HG03039 (cell line): ENCODE measurements around the gene CFAP410.

Experiments used
- ATAC-seq: cut with Tn5 transposase; IDR thresholded peaks from one replicate; pipeline ENCODE4 v1.9.1; 2021; ENCODE audit warnings: mild to moderate bottlenecking, moderate library complexity; ENCODE audit not compliant: unreplicated experiment

The CFAP410 gene

GRCh38 chr21:44338971-44339910 is at the start of gene CFAP410:
Gene CFAP410, minus strand, starts transcription at chr21:44339390. Its CDS starts 196 bp downstream, at chr21:44339194.
- ATAC-seq = peak; percentile 74

- no peak for ATAC-seq
Measured at GRCh38 chr21:44384968-44385367, 45.8 kb upstream of the CFAP410 start.

- ATAC-seq = no peak
Measured at GRCh38 chr21:44383216-44383615, 44.0 kb upstream of the CFAP410 start.

DNA sequence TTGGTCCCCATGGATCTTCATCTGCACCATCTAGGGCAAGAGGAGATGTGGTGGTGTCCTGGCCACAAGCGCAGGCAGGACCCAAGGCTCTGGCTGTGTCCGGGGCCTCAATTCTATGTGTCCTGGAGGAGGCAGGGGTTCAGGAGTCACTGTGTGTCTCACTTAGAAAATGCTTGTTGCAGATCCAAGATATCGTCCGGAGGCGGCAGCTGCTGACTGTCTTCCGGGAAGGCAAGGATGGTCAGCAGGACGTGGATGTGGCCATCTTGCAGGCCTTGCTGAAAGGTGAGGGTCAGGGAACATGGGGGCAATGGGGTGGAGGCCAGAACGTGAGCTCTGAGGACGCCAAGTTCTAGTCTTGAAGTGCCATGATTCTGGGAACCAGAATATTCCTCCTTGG is 43.3 kb upstream of the CFAP410 start:
- no peak for ATAC-seq

DNA sequence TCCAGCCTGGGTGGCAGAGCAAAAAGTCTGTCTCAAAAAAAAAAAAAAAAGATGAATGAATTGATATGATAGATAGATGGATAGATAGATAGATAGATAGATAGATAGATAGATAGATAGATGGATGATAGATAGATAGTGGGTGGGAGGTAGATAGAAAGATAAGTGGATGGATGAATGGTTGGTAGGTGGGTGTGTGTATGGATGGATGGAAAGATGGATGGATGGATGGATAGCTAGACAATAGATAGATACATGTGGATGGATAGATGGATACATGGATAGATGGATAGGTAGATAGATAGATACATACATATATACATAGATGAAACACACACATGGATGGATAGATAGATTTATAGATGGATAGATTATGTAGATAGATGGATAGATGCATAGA is 42.7 kb upstream of the CFAP410 start:
- ATAC-seq = no peak

GRCh38 chr21:44380876-44381275 is 41.7 kb upstream of the CFAP410 start:
- no peak for ATAC-seq

GRCh38 chr21:44379991-44380865 is 41.0 kb upstream of the CFAP410 start:
- no peak for ATAC-seq

GRCh38 chr21:44379515-44379848 is 40.3 kb upstream of the CFAP410 start:
- ATAC-seq = no peak

DNA sequence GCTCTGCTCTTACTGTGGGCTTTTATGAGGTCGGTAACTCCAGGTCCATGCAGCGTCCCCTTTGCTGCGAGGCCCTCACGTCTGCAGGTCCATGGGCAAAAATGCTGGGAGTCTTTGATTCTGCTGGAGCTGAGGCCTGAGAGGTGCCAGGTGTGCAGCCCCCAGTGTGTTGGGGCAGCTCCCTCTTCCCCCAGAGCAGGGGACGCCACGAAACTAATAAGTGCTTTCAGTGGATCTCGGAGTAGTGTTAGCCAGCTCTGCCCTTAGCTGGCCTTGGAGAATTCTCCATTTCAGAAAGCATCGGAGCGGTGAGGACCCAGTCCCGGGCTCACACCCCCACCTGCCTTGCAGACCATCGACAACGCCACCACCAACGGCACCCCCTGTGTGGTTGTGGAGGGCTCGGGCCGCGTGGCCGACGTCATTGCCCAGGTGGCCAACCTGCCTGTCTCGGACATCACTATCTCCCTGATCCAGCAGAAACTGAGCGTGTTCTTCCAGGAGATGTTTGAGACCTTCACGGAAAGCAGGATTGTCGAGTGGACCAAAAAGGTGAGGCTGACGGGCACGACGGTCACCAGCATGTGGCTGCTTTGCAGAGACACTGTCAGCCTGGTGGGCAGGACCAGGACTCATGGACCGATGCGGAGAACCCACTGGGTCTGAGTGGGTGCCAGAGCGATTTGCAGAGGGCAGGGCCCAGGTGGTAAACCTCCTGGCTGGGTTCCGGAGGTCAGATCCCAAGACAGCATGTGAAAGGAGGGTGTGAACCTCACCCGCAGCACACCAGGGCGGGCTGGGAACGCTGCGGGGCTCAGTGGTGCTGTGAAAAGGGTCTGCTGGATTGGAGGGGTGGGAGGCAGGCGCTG is 39.7 kb upstream of the CFAP410 start:
- no peak for ATAC-seq

GRCh38 chr21:44377922-44378645 is 38.9 kb upstream of the CFAP410 start:
- ATAC-seq = no peak

- no peak for ATAC-seq
Measured at GRCh38 chr21:44377201-44377921, 38.2 kb upstream of the CFAP410 start.

DNA sequence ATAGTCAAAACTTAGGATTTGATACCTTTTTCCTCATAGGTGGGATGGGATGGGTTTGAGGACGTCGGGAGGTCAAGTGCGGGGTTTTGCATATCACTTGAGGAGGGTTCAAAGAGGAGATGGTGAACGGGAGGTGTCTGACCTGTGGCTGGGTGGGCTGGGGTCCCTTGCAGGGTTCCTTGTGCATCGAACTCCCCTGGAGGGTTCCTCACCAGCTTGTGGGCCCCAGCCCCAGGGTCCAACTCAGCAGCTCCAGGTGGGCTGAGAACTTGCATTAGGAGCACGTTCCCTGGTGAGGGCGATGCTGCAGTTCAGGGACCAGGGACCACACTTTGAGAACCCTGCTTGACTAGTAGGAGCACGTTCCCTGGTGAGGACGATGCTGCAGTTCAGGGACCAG is 37.4 kb upstream of the CFAP410 start:
- ATAC-seq = no peak

- no peak for ATAC-seq
Measured at GRCh38 chr21:44375761-44376241, 36.6 kb upstream of the CFAP410 start.

- no peak for ATAC-seq
Measured at GRCh38 chr21:44375281-44375651, 36.1 kb upstream of the CFAP410 start.

- ATAC-seq = no peak
Measured at GRCh38 chr21:44374601-44375280, 35.6 kb upstream of the CFAP410 start.

GRCh38 chr21:44372616-44373015 is 33.4 kb upstream of the CFAP410 start:
- no peak for ATAC-seq

GRCh38 chr21:44371596-44371995 is 32.4 kb upstream of the CFAP410 start:
- ATAC-seq = no peak

- ATAC-seq = no peak
Measured at GRCh38 chr21:44370786-44371410, 31.7 kb upstream of the CFAP410 start.
